ENCODE measurements around the gene SLC39A11.

- TF ChIP-seq CTCF (IDR thresholded peaks at IDR 0.05; ENCODE audit: low read depth, low read length) (no peak), EZH2phosphoT487 (IDR thresholded peaks at IDR 0.05; ENCODE audit: low read depth) (no peak)
Observed at GRCh38 chr17:72952220-72952619, 140.3 kb downstream of the SLC39A11 start.

Data from OCI-LY3 (cell line).